ENCODE data around the gene HK3. TPM values are rescaled to one million over a fixed set of nuclear protein-coding genes. Genes with fewer than 3 reads are reported as not detected.
"Not testable (repeated sequence)": the region's sequence is repeated elsewhere in the genome, so short reads cannot be mapped to it uniquely, and the experiment has no call there.

Gene HK3
- total RNA-seq, 1 donor from 2014 or later = not detected

- DNase-seq (ENCODE audit: extremely low read depth, low read depth, low spot score) = no peak
Measured at GRCh38 chr5:176883700-176884570, 15.2 kb downstream of the HK3 start.

- no peak for DNase-seq (ENCODE audit: extremely low read depth, low read depth, low spot score)
Measured at GRCh38 chr5:176882567-176882903, 16.6 kb downstream of the HK3 start.

- DNase-seq (ENCODE audit: extremely low read depth, low read depth, low spot score) = no peak
Measured at GRCh38 chr5:176881816-176882566, 17.2 kb downstream of the HK3 start.

GRCh38 chr5:176881021-176881749 lies 18.0 kb downstream of the HK3 start:
- no peak for DNase-seq (ENCODE audit: extremely low read depth, low read depth, low spot score)

GRCh38 chr5:176880366-176881020 lies 18.7 kb downstream of the HK3 start:
- no peak for DNase-seq (ENCODE audit: extremely low read depth, low read depth, low spot score)

GRCh38 chr5:176879663-176880361 lies 19.3 kb downstream of the HK3 start:
- DNase-seq (ENCODE audit: extremely low read depth, low read depth, low spot score) = no peak

GRCh38 chr5:176878906-176879662 lies 20.1 kb downstream of the HK3 start:
- DNase-seq (ENCODE audit: extremely low read depth, low read depth, low spot score) = no peak

- DNase-seq (ENCODE audit: extremely low read depth, low read depth, low spot score) = no peak
Measured at GRCh38 chr5:176878463-176878862, 20.7 kb downstream of the HK3 start.

- no peak for DNase-seq (ENCODE audit: extremely low read depth, low read depth, low spot score)
Measured at GRCh38 chr5:176877793-176878331, 21.3 kb downstream of the HK3 start.

GRCh38 chr5:176876506-176877431 lies 22.4 kb downstream of the HK3 start:
- no peak for DNase-seq (ENCODE audit: extremely low read depth, low read depth, low spot score)

GRCh38 chr5:176875783-176876505 lies 23.2 kb downstream of the HK3 start:
- no peak for DNase-seq (ENCODE audit: extremely low read depth, low read depth, low spot score)

- DNase-seq (ENCODE audit: extremely low read depth, low read depth, low spot score) = no peak
Measured at GRCh38 chr5:176875014-176875550, 24.1 kb downstream of the HK3 start.

GRCh38 chr5:176874198-176874780 lies 24.9 kb downstream of the HK3 start:
- DNase-seq (ENCODE audit: extremely low read depth, low read depth, low spot score) = no peak

- no peak for DNase-seq (ENCODE audit: extremely low read depth, low read depth, low spot score)
Measured at GRCh38 chr5:176873541-176874172, 25.5 kb downstream of the HK3 start.

- DNase-seq (ENCODE audit: extremely low read depth, low read depth, low spot score) = not testable (repeated sequence)
Measured at GRCh38 chr5:176873011-176873410, 26.1 kb downstream of the HK3 start.

GRCh38 chr5:176872586-176872985 lies 26.6 kb downstream of the HK3 start:
- DNase-seq (ENCODE audit: extremely low read depth, low read depth, low spot score) = not testable (repeated sequence)
